Fibroblast of villous mesenchyme (primary cell): Measurements from ENCODE around the gene UGT1A4. TPM values are rescaled to one million over a fixed set of nuclear protein-coding genes. Genes with fewer than 3 reads are reported as not detected.

ENCODE experiments used
- DNase-seq: peaks from one replicate; pipeline ENCODE4 v3.0.0-alpha.2; 2010; ENCODE audit warnings: low read depth
- H3K4me3 ChIP-seq: 2 replicates; pipeline ENCODE4 v1.5.1; 2011; ENCODE audit warnings: low read depth, mild to moderate bottlenecking, low read length
- total RNA-seq: library from RNA; depleted of rRNA; stranded (reverse); fragments of >200 nt; gene quantifications from 2 replicates; pipeline ENCODE4 v1.2.3, GENCODE V29; 2012
- TF ChIP-seq, protein P1 (sequence below): IDR thresholded peaks from 2 replicates; pipeline ENCODE4 v1.5.1; 2012; ENCODE audit warnings: low read depth, mild to moderate bottlenecking, low read length; ENCODE audit not compliant: insufficient read depth

UGT1A4 gene
- total RNA-seq, 1 donor = not detected

- DNase-seq = peak; percentile 15
- TF ChIP-seq, protein P1, sequence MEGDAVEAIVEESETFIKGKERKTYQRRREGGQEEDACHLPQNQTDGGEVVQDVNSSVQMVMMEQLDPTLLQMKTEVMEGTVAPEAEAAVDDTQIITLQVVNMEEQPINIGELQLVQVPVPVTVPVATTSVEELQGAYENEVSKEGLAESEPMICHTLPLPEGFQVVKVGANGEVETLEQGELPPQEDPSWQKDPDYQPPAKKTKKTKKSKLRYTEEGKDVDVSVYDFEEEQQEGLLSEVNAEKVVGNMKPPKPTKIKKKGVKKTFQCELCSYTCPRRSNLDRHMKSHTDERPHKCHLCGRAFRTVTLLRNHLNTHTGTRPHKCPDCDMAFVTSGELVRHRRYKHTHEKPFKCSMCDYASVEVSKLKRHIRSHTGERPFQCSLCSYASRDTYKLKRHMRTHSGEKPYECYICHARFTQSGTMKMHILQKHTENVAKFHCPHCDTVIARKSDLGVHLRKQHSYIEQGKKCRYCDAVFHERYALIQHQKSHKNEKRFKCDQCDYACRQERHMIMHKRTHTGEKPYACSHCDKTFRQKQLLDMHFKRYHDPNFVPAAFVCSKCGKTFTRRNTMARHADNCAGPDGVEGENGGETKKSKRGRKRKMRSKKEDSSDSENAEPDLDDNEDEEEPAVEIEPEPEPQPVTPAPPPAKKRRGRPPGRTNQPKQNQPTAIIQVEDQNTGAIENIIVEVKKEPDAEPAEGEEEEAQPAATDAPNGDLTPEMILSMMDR = no peak
- no peak overlapping the region for H3K4me3 ChIP-seq
Measured at GRCh38 chr2:233801357-233802131, 83.0 kb downstream of the UGT1A4 start.

GRCh38 chr2:233802132-233802815 lies 83.7 kb downstream of the UGT1A4 start:
- H3K4me3 ChIP-seq = no peak overlapping the region
- no peak for DNase-seq
- TF ChIP-seq, protein P1 = no peak

DNA sequence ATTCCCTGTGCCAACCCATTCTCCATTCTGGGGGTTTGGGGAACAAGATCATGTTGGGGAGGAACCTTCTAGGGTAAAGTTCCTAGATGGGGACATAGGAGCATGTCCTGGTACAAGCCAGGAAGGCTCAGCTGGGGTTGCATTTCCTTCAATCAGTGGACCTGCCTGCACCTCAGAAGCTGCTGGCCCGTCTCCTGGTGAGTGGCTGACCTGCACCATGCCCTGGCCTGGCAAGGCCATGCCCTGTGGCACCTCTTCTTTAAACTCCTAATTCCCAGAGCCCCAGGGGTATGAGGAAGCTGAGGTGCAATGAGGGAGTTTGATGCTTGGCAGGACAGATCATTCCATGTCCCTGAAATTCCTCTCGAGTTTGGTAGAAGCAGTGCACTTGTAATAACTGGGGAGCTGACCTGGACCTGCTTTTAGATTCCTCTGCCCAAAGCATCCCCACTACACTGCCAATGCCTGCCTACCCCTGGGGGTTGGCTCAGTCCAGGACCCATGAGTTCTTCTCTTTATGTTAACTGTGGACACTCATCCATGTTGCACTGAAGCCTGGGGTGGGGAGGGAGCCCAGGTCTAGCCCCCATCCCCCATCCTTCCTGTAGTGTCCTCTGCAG lies 84.9 kb downstream of the UGT1A4 start:
- TF ChIP-seq, protein P1 = no peak
- no peak overlapping the region for H3K4me3 ChIP-seq
- no peak for DNase-seq

GRCh38 chr2:233803994-233804393 lies 85.5 kb downstream of the UGT1A4 start:
- no peak overlapping the region for H3K4me3 ChIP-seq
- DNase-seq = no peak
- TF ChIP-seq, protein P1 = no peak

- no peak overlapping the region for H3K4me3 ChIP-seq
- TF ChIP-seq, protein P1 = no peak
- no peak for DNase-seq
Measured at GRCh38 chr2:233807215-233807865, 88.8 kb downstream of the UGT1A4 start.

DNA sequence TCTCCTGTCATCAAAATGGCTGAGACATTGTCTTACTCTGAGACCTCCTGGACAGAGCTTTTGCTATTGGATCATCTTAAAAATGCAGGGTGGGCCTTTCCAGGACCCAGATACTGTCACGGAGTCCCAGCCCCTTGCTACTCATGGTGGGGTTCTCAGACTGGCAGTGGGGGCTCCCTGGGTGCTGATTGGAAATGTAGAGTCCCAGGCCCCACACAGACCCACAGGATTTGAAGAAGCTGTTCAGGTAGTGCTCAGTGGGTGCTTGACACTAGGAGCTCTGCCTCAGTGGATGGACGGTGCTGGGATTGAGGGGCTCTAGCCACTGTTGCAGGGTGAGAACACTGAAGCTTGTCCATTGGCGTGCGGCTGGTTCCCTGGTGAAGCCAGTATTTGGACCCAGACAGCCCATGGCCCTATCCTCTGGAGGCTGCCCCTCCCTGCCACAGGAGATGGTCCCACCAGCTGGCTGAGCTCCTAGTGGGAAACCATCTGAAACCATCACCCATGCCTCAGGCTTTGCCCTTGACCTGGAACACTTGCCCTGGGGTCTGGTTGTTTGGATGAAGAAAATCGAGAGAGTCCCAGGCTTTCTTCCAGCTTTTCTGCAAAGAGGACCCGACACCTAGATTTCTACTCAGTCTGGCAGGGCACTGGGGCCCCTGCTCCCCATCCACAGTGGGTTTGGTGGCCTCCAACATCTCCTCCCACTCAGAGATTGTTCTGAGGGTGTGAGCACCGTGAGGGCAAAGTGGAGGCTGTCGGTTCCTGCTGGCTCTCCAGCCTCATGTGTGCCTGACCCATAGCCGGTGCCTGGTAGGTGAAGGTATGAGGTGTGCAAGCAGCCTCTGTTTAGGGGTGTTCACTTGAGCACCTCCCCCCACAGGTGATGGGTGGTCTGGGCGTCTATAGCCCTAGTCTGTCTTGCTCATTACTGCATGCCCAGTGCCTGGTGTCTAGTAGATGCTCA lies 89.7 kb downstream of the UGT1A4 start:
- DNase-seq = no peak
- TF ChIP-seq, protein P1 = no peak
- H3K4me3 ChIP-seq = no peak overlapping the region
